HepG2 (cell line): ENCODE data around the gene DGKD. TPM values are rescaled to one million over a fixed set of nuclear protein-coding genes. Genes with fewer than 3 reads are reported as not detected.
"Not testable (repeated sequence)": the region's sequence is repeated elsewhere in the genome, so short reads cannot be mapped to it uniquely, and the experiment has no call there.

Source experiments
- ATAC-seq: fragments of 200-7000 bp; cut with Tn5 transposase; 3 replicates; pipeline ENCODE4 v1.9.1; 2020; ENCODE audit warnings: mild to moderate bottlenecking, moderate library complexity
- BruUV-seq: library from RNA; stranded (reverse); fragments of 400-500 nt; replicated peaks from 2 replicates; lab custom pipeline; 2021; lab: Mats Ljungman, UMichigan
- CTCF ChIA-PET: fragments of 300-600 bp; formaldehyde crosslinking; extraction: SDS; loops from one replicate; lab custom pipeline; 2021; ENCODE audit warnings: low total read pairs, inconsistent platforms, low intra/inter-chr PET ratio; lab: Yijun Ruan, JAX
- POLR2A ChIA-PET: fragments of 350-600 bp; sonication (Branson Sonifier 250); formaldehyde crosslinking; loops from one replicate; lab custom pipeline; 2020; ENCODE audit warnings: antibody characterized with exemption, inconsistent platforms; lab: Yijun Ruan, JAX
- DNase-seq: peaks from one replicate; pipeline ENCODE4 v3.0.0-alpha.2; 2015; ENCODE audit warnings: low spot score
- FAIRE-seq: peaks from 3 replicates; lab custom pipeline; 2011; peaks lifted over from hg19 to GRCh38; lab: Jason Lieb, UNC
- H2AFZ ChIP-seq: one replicate; pipeline ENCODE4 v1.6.1; 2011; ENCODE audit warnings: low read length, inconsistent platforms
- H3K27ac ChIP-seq: fragments of 300-600 bp; 3 replicates; pipeline ENCODE4 v1.8.0; 2011; ENCODE audit warnings: mixed run types, mild to moderate bottlenecking, mixed read lengths, low read length, inconsistent platforms; ENCODE audit not compliant: insufficient read depth; ENCODE audit errors: extremely low read length
- H3K27me3 ChIP-seq, 2 experiments: fragments of 200-600 bp in 1 of 2; 2 replicates in 1 of 2; 3 replicates in 1 of 2; pipeline versions ENCODE4 v1.6.0 to v1.8.0; 2011; ENCODE audit warnings: low read length in 2 of 2, mild to moderate bottlenecking in 2 of 2, moderate library complexity in 2 of 2, inconsistent platforms in 1 of 2; ENCODE audit not compliant: insufficient read depth in 2 of 2, control insufficient read depth in 1 of 2
- H3K36me3 ChIP-seq, 2 experiments: fragments of 200-600 bp in 1 of 2; replicated peaks in 1 of 2; 2 replicates in 1 of 2; 3 replicates in 1 of 2; pipeline versions ENCODE4 v1.5.1 to v1.8.0; 2011; ENCODE audit warnings: low read length in 2 of 2, inconsistent platforms in 1 of 2; ENCODE audit not compliant: insufficient read depth in 2 of 2, control insufficient read depth in 1 of 2
- H3K4me1 ChIP-seq: 2 replicates; pipeline ENCODE4 v1.5.1; 2012; ENCODE audit warnings: low read length, inconsistent platforms; ENCODE audit not compliant: insufficient read depth
- H3K4me2 ChIP-seq: 2 replicates; pipeline ENCODE4 v1.6.0; 2011; ENCODE audit warnings: low read depth, low read length, inconsistent platforms
- H3K4me3 ChIP-seq, 3 experiments: fragments of 200-600 bp in 1 of 3; sonication (generic), shearing (Covaris generic) in 1 of 3; replicated peaks in 1 of 3; 2 replicates each; pipeline ENCODE4 v1.5.1; 2011 to 2016; ENCODE audit warnings: low read length in 3 of 3, inconsistent platforms in 2 of 3, low read depth in 2 of 3, mild to moderate bottlenecking in 2 of 3, control low read depth in 1 of 3, mixed read lengths in 1 of 3; ENCODE audit not compliant: insufficient read depth in 1 of 3
- H3K79me2 ChIP-seq: one replicate; pipeline ENCODE4 v1.6.1; 2011; ENCODE audit warnings: low read length, inconsistent platforms; ENCODE audit not compliant: insufficient read depth
- H3K9ac ChIP-seq: 2 replicates; pipeline ENCODE4 v1.6.0; 2011; ENCODE audit warnings: mild to moderate bottlenecking, low read depth, low read length, inconsistent platforms; ENCODE audit not compliant: insufficient read depth
- H3K9me3 ChIP-seq: 2 replicates; pipeline ENCODE4 v1.5.1; 2012; ENCODE audit warnings: mild to moderate bottlenecking, low read length
- H4K20me1 ChIP-seq: 2 replicates; pipeline ENCODE4 v1.6.0; 2011; ENCODE audit warnings: inconsistent platforms, mild to moderate bottlenecking, low read length, moderate library complexity; ENCODE audit not compliant: insufficient read depth
- ZNF501 ChIP-seq: sonication (generic); formaldehyde crosslinking; IDR thresholded peaks from 2 replicates; pipeline ENCODE4 v1.5.1; 2020; ENCODE audit warnings: mild to moderate bottlenecking, moderate library complexity, missing genetic modification reagents
- WGBS: methylation state at CpG from one replicate; pipeline ENCODE4 v1.1.6; 2017; ENCODE audit warnings: low lambda C conversion rate; 5-methylcytosine and 5-hydroxymethylcytosine counted together
- in situ Hi-C: cut with HindIII; loops from 2 replicates; pipeline ENCODE4 v1.10.0; 2017; ENCODE audit warnings: low pct_unique_long_range_greater_than_20kb; ENCODE audit not compliant: extremely low pct_ligation_motif_present
- intact Hi-C: fragments of 100-400 bp; cut with micrococcal nuclease; formaldehyde crosslinking; loops from one replicate; pipeline ENCODE4 v1.10.0; 2022; ENCODE audit not compliant: unreplicated experiment
- polyA plus RNA-seq, 8 experiments: library from polyadenylated mRNA; depleted of rRNA in 3 of 8; stranded (reverse) in 7 of 8; unstranded in 1 of 8; fragments of >200 nt; fragmentation: Illumina TruSeq in 4 of 8; extraction: Trizol in 4 of 8; gene quantifications; 2 replicates each; pipeline versions ENCODE4 v1.2.1 to v1.2.3, GENCODE V29; 2011 to 2016; ENCODE audit warnings: low read depth in 4 of 8, missing spikeins in 1 of 8, mixed read lengths in 1 of 8; ENCODE audit not compliant: insufficient read depth in 1 of 8
- total RNA-seq, 5 experiments: library from RNA; depleted of rRNA; stranded (reverse); fragments of >200 nt; fragmentation: Illumina TruSeq; extraction: Trizol; gene quantifications; 2 replicates each; pipeline ENCODE4 v1.2.3, GENCODE V29; 2016; ENCODE audit warnings: low read depth in 1 of 5

The DGKD gene
- total and polyA plus RNA-seq, 2 of the 13 experiments (the other 11 are each of a cell fraction or from before 2014, with no cell fraction given), result 24.5 to 33.2 TPM

DNA sequence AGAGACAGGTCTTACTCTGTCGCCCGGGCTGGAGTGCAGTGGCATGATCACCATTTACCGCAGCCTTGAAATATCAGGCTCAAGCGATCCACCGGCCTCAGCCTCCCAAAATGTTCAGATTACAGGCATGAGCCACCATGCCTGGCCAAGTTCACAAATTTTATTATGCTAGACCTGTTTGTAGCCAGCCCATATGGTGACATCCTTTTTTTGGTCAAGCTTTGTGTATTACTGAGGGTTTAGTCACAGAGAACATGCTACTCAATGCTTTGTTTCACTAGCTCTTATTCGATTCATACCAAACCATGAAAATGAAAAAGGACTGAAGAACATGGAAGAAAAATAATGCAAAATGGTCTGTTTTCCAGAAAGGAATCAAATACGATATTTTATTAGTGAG lies 41.4 kb downstream of the DGKD start:
- 97% methylated on average over 7 of the region's 7 CpGs for WGBS
- H3K27me3 ChIP-seq, result no peaks in the 10 kb centered on the region
- no peak for ATAC-seq
- no peak overlapping the region for H2AFZ ChIP-seq
- peaks cover 3% of the 10 kb centered on the region for H3K79me2 ChIP-seq
- peaks cover 6 to 36% of the 10 kb centered on the region in 2 experiments for H3K36me3 ChIP-seq
- no peak for TF ChIP-seq ZNF501 (CRISPR knock-in tag)
- TF ChIP-seq, all 625 proteins: peak for 0
- H3K27ac ChIP-seq, result no peak overlapping the region
- no peak for DNase-seq
- no peaks in the 10 kb centered on the region; the same call in 1 of the 2 replicates for H3K4me1 ChIP-seq
- ChIA-PET POLR2A (no interaction called here), CTCF (no interaction called here)
- no TSS peak for BruUV-seq
- H3K4me2 ChIP-seq, result no peak overlapping the region
- no peaks in the 10 kb centered on the region for H4K20me1 ChIP-seq
- H3K9ac ChIP-seq, result no peak overlapping the region
- intact Hi-C loops (loop anchor here (5.0 kb wide), 1 partner anchor 742 kb away; no protein-coding TSS in a partner anchor), in situ Hi-C loops (no loop called here)
- no peaks in the 10 kb centered on the region for H3K9me3 ChIP-seq
- no peak for FAIRE-seq
- no peak overlapping the region for H3K4me3 ChIP-seq

GRCh38 chr2:233396726-233397665 lies 42.7 kb downstream of the DGKD start:
- FAIRE-seq, H3K4me3 ChIP-seq, H3K79me2 ChIP-seq, CTCF ChIA-PET, in situ Hi-C loops, H4K20me1 ChIP-seq, H3K4me2 ChIP-seq, DNase-seq, H3K9ac ChIP-seq, BruUV-seq, H3K27ac ChIP-seq, H3K9me3 ChIP-seq, H3K27me3 ChIP-seq, POLR2A ChIA-PET, H3K4me1 ChIP-seq, H2AFZ ChIP-seq: not testable (repeated sequence)
- 94% methylated on average over 12 of the region's 12 CpGs for WGBS
- peak; percentile 19 for ATAC-seq
- H3K36me3 ChIP-seq, result peaks cover 6 to 32% of the 10 kb centered on the region in 2 experiments
- intact Hi-C loops, result loop anchor here (5.0 kb wide), 1 partner anchor 740 kb away; no protein-coding TSS in a partner anchor
